Mesendoderm (in vitro differentiated cells): ENCODE data around the gene LAMC2.
A peak's percentile ranks its signal among the peaks of the same experiment; 100 is the strongest.

Experiments used
- DNase-seq: peaks from one replicate; pipeline ENCODE4 v3.0.0; 2013
- H2AK5ac ChIP-seq: 2 replicates; pipeline ENCODE4 v1.6.1; 2013; ENCODE audit warnings: low read length, inconsistent platforms
- H2BK120ac ChIP-seq: 2 replicates; pipeline ENCODE4 v1.6.1; 2013; ENCODE audit warnings: low read depth, mild to moderate bottlenecking, low read length, moderate library complexity, mixed read lengths
- H2BK15ac ChIP-seq: replicated peaks from 2 replicates; pipeline ENCODE4 v1.6.1; 2013; ENCODE audit warnings: low read depth, mild to moderate bottlenecking, moderate library complexity
- H2BK5ac ChIP-seq: 2 replicates; pipeline ENCODE4 v1.6.1; 2013; ENCODE audit warnings: low read length, inconsistent platforms
- H3K18ac ChIP-seq: 2 replicates; pipeline ENCODE4 v1.6.1; 2013; ENCODE audit warnings: mild to moderate bottlenecking, low read length, mixed read lengths
- H3K23ac ChIP-seq: one replicate; pipeline ENCODE4 v1.6.1; 2013; ENCODE audit warnings: low read length
- H3K27ac ChIP-seq: 2 replicates; pipeline ENCODE4 v1.5.1; 2013; ENCODE audit warnings: low read depth, mild to moderate bottlenecking, inconsistent platforms, low read length, moderate library complexity
- H3K27me3 ChIP-seq: 2 replicates; pipeline ENCODE4 v1.6.1; 2013; ENCODE audit warnings: low read length, control low read depth, mild to moderate bottlenecking, inconsistent platforms; ENCODE audit not compliant: insufficient read depth, poor library complexity
- H3K36me3 ChIP-seq: 2 replicates; pipeline ENCODE4 v1.6.1; 2013; ENCODE audit warnings: low read length, inconsistent platforms; ENCODE audit not compliant: control insufficient read depth, insufficient read depth
- H3K4ac ChIP-seq: one replicate; pipeline ENCODE4 v1.6.1; 2013; ENCODE audit warnings: low read depth, mild to moderate bottlenecking, low read length, moderate library complexity
- H3K4me1 ChIP-seq: 2 replicates; pipeline ENCODE4 v1.6.1; 2013; ENCODE audit warnings: low read depth, low read length, inconsistent platforms; ENCODE audit not compliant: control insufficient read depth
- H3K4me2 ChIP-seq: 2 replicates; pipeline ENCODE4 v1.6.1; 2013; ENCODE audit warnings: low read length
- H3K4me3 ChIP-seq: 2 replicates; pipeline ENCODE4 v1.5.1; 2013; ENCODE audit warnings: mild to moderate bottlenecking, low read length
- H3K56ac ChIP-seq: one replicate; pipeline ENCODE4 v1.6.1; 2013; ENCODE audit warnings: low read length
- H3K79me1 ChIP-seq: 2 replicates; pipeline ENCODE4 v1.6.1; 2013; ENCODE audit warnings: low read length, inconsistent platforms
- H3K79me2 ChIP-seq: 2 replicates; pipeline ENCODE4 v1.6.1; 2013; ENCODE audit warnings: mild to moderate bottlenecking, low read length; ENCODE audit not compliant: control insufficient read depth, insufficient read depth
- H3K9ac ChIP-seq: 2 replicates; pipeline ENCODE4 v1.6.1; 2013; ENCODE audit warnings: low read length, inconsistent platforms
- H4K5ac ChIP-seq: one replicate; pipeline ENCODE4 v1.6.1; 2013; ENCODE audit warnings: low read length
- H4K8ac ChIP-seq: one replicate; pipeline ENCODE4 v1.6.1; 2013; ENCODE audit warnings: low read depth, mild to moderate bottlenecking, control low read depth, low read length, moderate library complexity
- WGBS: extraction: QIAGEN DNeasy Blood & Tissue Kit; methylation state at CpG from one replicate; pipeline ENCODE4 v1.1.7; 2013; ENCODE audit warnings: low lambda C conversion rate, missing lambda C conversion rate; ENCODE audit not compliant: insufficient coverage; ENCODE audit errors: extremely low coverage; 5-methylcytosine and 5-hydroxymethylcytosine counted together

LAMC2 gene

GRCh38 chr1:183276386-183277080, 90.5 kb downstream of the LAMC2 start:
- Histone ChIP-seq H3K18ac (no peak overlapping the region), H2BK120ac (peak overlapping the region; percentile 29), H3K4me1 (peaks cover 15% of the 10 kb centered on the region), H3K9ac (no peak overlapping the region), H3K4me3 (no peak overlapping the region), H4K5ac (no peak overlapping the region), H2BK15ac (no peak overlapping the region), H4K8ac (no peak overlapping the region), H3K79me2 (no peaks in the 10 kb centered on the region), H2BK5ac (no peak overlapping the region), H3K27me3 (no peaks in the 10 kb centered on the region), H3K4ac (no peak overlapping the region), H3K79me1 (no peaks in the 10 kb centered on the region), H3K23ac (no peak overlapping the region), H3K27ac (no peak overlapping the region), H3K36me3 (no peaks in the 10 kb centered on the region), H2AK5ac (no peak overlapping the region), H3K56ac (no peak overlapping the region), H3K4me2 (no peak overlapping the region)
- WGBS, result no CpG with 5 or more reads among the region's 9 CpGs
- DNase-seq, result peak; percentile 44

- no CpG with 5 or more reads among the region's 7 CpGs for WGBS
- peak; percentile 83 for DNase-seq
- peak overlapping the region; percentile 7 for H3K23ac ChIP-seq
- H2BK120ac ChIP-seq, result no peak overlapping the region
- no peaks in the 10 kb centered on the region for H3K36me3 ChIP-seq
- H2BK15ac ChIP-seq, result no peak overlapping the region
- no peak overlapping the region for H3K4me3 ChIP-seq
- H3K4me2 ChIP-seq, result no peak overlapping the region
- H3K4ac ChIP-seq, result no peak overlapping the region
- no peaks in the 10 kb centered on the region for H3K79me1 ChIP-seq
- no peak overlapping the region for H4K8ac ChIP-seq
- no peak overlapping the region for H3K9ac ChIP-seq
- H4K5ac ChIP-seq, result no peak overlapping the region
- no peak overlapping the region for H2BK5ac ChIP-seq
- H3K4me1 ChIP-seq, result peaks cover 15% of the 10 kb centered on the region
- peak overlapping the region; percentile 17 for H3K56ac ChIP-seq
- no peaks in the 10 kb centered on the region for H3K27me3 ChIP-seq
- H3K18ac ChIP-seq, result peak overlapping the region; percentile 51
- no peak overlapping the region for H2AK5ac ChIP-seq
- H3K27ac ChIP-seq, result peak overlapping the region; percentile 44
- H3K79me2 ChIP-seq, result no peaks in the 10 kb centered on the region
Measured at GRCh38 chr1:183277821-183278738, 92.0 kb downstream of the LAMC2 start.

- WGBS, result no CpG with 5 or more reads among the region's 12 CpGs
- peaks cover 15% of the 10 kb centered on the region for H3K4me1 ChIP-seq
Measured at GRCh38 chr1:183278739-183279591, 92.9 kb downstream of the LAMC2 start.

GRCh38 chr1:183279835-183280234, 93.8 kb downstream of the LAMC2 start:
- no peak for DNase-seq
- Histone ChIP-seq H3K27me3 (no peaks in the 10 kb centered on the region), H3K9ac (no peak overlapping the region), H2BK5ac (no peak overlapping the region), H3K23ac (no peak overlapping the region), H3K4ac (no peak overlapping the region), H3K4me1 (peaks cover 15% of the 10 kb centered on the region), H3K4me3 (no peak overlapping the region), H4K5ac (no peak overlapping the region), H2AK5ac (peak overlapping the region; percentile 37), H3K27ac (no peak overlapping the region), H3K18ac (no peak overlapping the region), H2BK15ac (no peak overlapping the region), H3K79me1 (no peaks in the 10 kb centered on the region), H3K36me3 (no peaks in the 10 kb centered on the region), H3K56ac (peak overlapping the region; percentile 51), H3K79me2 (no peaks in the 10 kb centered on the region), H2BK120ac (peak overlapping the region; percentile 14), H3K4me2 (no peak overlapping the region), H4K8ac (no peak overlapping the region)
- WGBS, result no CpG with 5 or more reads among the region's 6 CpGs

More at GRCh38 chr1:183278739-183279591, 92.9 kb downstream of the LAMC2 start:
- Histone ChIP-seq H3K23ac (no peak overlapping the region), H3K27me3 (no peaks in the 10 kb centered on the region), H3K9ac (peak overlapping the region; percentile 5), H2BK15ac (no peak overlapping the region), H3K56ac (peak overlapping the region; percentile 8), H2BK5ac (peak overlapping the region; percentile 62), H3K79me2 (no peaks in the 10 kb centered on the region), H4K8ac (no peak overlapping the region), H2BK120ac (peak overlapping the region; percentile 14), H2AK5ac (peak overlapping the region; percentile 10), H3K4ac (peak overlapping the region; percentile 66), H3K18ac (peak overlapping the region; percentile 51), H3K79me1 (no peaks in the 10 kb centered on the region), H3K4me2 (no peak overlapping the region), H3K36me3 (no peaks in the 10 kb centered on the region), H3K4me3 (no peak overlapping the region), H3K27ac (peak overlapping the region; percentile 44), H4K5ac (no peak overlapping the region)
- peak; percentile 53 for DNase-seq

GRCh38 chr1:183281039-183281438, 95.0 kb downstream of the LAMC2 start:
- no peak overlapping the region for H3K23ac ChIP-seq
- H3K4me3 ChIP-seq, result no peak overlapping the region
- no peak overlapping the region for H2AK5ac ChIP-seq
- no peak for DNase-seq
- no peak overlapping the region for H4K8ac ChIP-seq
- no peak overlapping the region for H2BK120ac ChIP-seq
- H3K79me2 ChIP-seq, result no peaks in the 10 kb centered on the region
- no peak overlapping the region for H4K5ac ChIP-seq
- H3K18ac ChIP-seq, result no peak overlapping the region
- no peak overlapping the region for H3K56ac ChIP-seq
- no peak overlapping the region for H3K4ac ChIP-seq
- no peak overlapping the region for H3K9ac ChIP-seq
- no peak overlapping the region for H2BK5ac ChIP-seq
- WGBS, result no CpG with 5 or more reads among the region's 2 CpGs
- no peak overlapping the region for H3K27ac ChIP-seq
- H3K4me1 ChIP-seq, result peaks cover 15% of the 10 kb centered on the region
- H3K79me1 ChIP-seq, result no peaks in the 10 kb centered on the region
- no peaks in the 10 kb centered on the region for H3K36me3 ChIP-seq
- H3K27me3 ChIP-seq, result no peaks in the 10 kb centered on the region
- no peak overlapping the region for H2BK15ac ChIP-seq
- H3K4me2 ChIP-seq, result no peak overlapping the region
